Muscle of arm (tissue), 12 donors: ENCODE measurements around the gene STK32C. TPM values are rescaled to one million over a fixed set of nuclear protein-coding genes. Genes with fewer than 3 reads are reported as not detected.

Source experiments
- DNase-seq: peaks from one replicate; pipeline ENCODE4 v3.0.0-alpha.2; 2013
- polyA plus RNA-seq, 12 donors: library from polyadenylated mRNA; unstranded; fragments of 120-200 nt; gene quantifications; one replicate each; pipeline ENCODE4 v1.2.1, GENCODE V29; 2013; ENCODE audit not compliant: insufficient read length in 12 of 12

Gene STK32C
- polyA plus RNA-seq, 12 donors, result 8.1 to 12.1 (median 9.5) TPM; not detected in 2

- no peak for DNase-seq
Observed at GRCh38 chr10:132213917-132214316, 93.8 kb downstream of the STK32C start.

GRCh38 chr10:132212816-132213215 is 94.9 kb downstream of the STK32C start:
- DNase-seq, result no peak

- DNase-seq, result no peak
Observed at GRCh38 chr10:132211246-132211645, 96.5 kb downstream of the STK32C start.

GRCh38 chr10:132210766-132211165 is 97.0 kb downstream of the STK32C start:
- DNase-seq, result no peak

- DNase-seq, result no peak
Observed at GRCh38 chr10:132209978-132210530, 97.7 kb downstream of the STK32C start.

GRCh38 chr10:132209130-132209529 is 98.6 kb downstream of the STK32C start:
- no peak for DNase-seq

GRCh38 chr10:132208462-132209050 is 99.2 kb downstream of the STK32C start:
- DNase-seq, result no peak

- no peak for DNase-seq
Observed at GRCh38 chr10:132207536-132208461, 100.0 kb downstream of the STK32C start.

GRCh38 chr10:132206806-132207535 is 100.8 kb downstream of the STK32C start:
- no peak for DNase-seq

GRCh38 chr10:132206377-132206745 is 101.4 kb downstream of the STK32C start:
- no peak for DNase-seq

GRCh38 chr10:132205650-132206376 is 101.9 kb downstream of the STK32C start:
- no peak for DNase-seq

- no peak for DNase-seq
Observed at GRCh38 chr10:132204781-132205473, 102.8 kb downstream of the STK32C start.

GRCh38 chr10:132204078-132204780 is 103.5 kb downstream of the STK32C start:
- DNase-seq, result no peak

- no peak for DNase-seq
Observed at GRCh38 chr10:132203256-132204077, 104.3 kb downstream of the STK32C start.

- DNase-seq, result no peak
Observed at GRCh38 chr10:132202070-132202970, 105.4 kb downstream of the STK32C start.

- no peak for DNase-seq
Observed at GRCh38 chr10:132201111-132201969, 106.4 kb downstream of the STK32C start.
